ENCODE measurements around the gene RCAN2. TPM values are rescaled to one million over a fixed set of nuclear protein-coding genes. Genes with fewer than 3 reads are reported as not detected.

RCAN2 gene
- total RNA-seq, 1 experiment from 2014 or later: 0.05 TPM

GRCh38 chr6:46323966-46324622 is 167.2 kb downstream of the RCAN2 start:
- Histone ChIP-seq H3K27me3 (ENCODE audit: control insufficient read depth, insufficient read depth, low read length) (peaks cover 2% of the 10 kb centered on the region; the same call in 1 of the 2 replicates), H3K36me3 (ENCODE audit: control insufficient read depth, insufficient read depth, low read length) (no peaks in the 10 kb centered on the region; the same call in 1 of the 2 replicates), H3K9me3 (ENCODE audit: control insufficient read depth, insufficient read depth, low read depth, low read length) (no peaks in the 10 kb centered on the region), H3K27ac (ENCODE audit: low read length) (no peak overlapping the region), H3K4me1 (ENCODE audit: control insufficient read depth, insufficient read depth, low read length) (no peaks in the 10 kb centered on the region), H3K4me3 (ENCODE audit: low read depth in 2 of 2, low read length in 2 of 2) (no peak overlapping the region)
- ChIA-PET POLR2A (no interaction called here), CTCF (no interaction called here)
- no peak for ATAC-seq
- intact Hi-C loops (cut with micrococcal nuclease; ENCODE audit: unreplicated experiment) (no loop called here), in situ Hi-C loops (cut with HindIII; ENCODE audit: low pct_unique_long_range_greater_than_20kb, low sequenced_read_pairs) (no loop called here)
- TF ChIP-seq POLR2AphosphoS5 (IDR thresholded peaks at IDR 0.05; ENCODE audit: low read depth, low read length): no peak
- TF ChIP-seq REST (IDR thresholded peaks at IDR 0.05; ENCODE audit: insufficient read depth in 1 of 2, low read depth in 2 of 2, low read length in 1 of 2): no peak
- no peak for TF ChIP-seq TCF7L2 (IDR thresholded peaks at IDR 0.05; ENCODE audit: low read depth, low read length)
- TF ChIP-seq CTCF (IDR thresholded peaks at IDR 0.05): no peak
- TF ChIP-seq SIN3A (IDR thresholded peaks at IDR 0.05; ENCODE audit: borderline replicate concordance, insufficient read depth, low read depth, low read length): no peak
- BruUV-seq (replicated peaks): no TSS peak
- DNase-seq (ENCODE audit: low read depth, low spot score): no peak

GRCh38 chr6:46323312-46323965 is 167.8 kb downstream of the RCAN2 start:
- no peak for TF ChIP-seq POLR2AphosphoS5 (IDR thresholded peaks at IDR 0.05; ENCODE audit: low read depth, low read length)
- TF ChIP-seq TCF7L2 (IDR thresholded peaks at IDR 0.05; ENCODE audit: low read depth, low read length): no peak
- no peak for TF ChIP-seq REST (IDR thresholded peaks at IDR 0.05; ENCODE audit: insufficient read depth in 1 of 2, low read depth in 2 of 2, low read length in 1 of 2)
- no peak for TF ChIP-seq SIN3A (IDR thresholded peaks at IDR 0.05; ENCODE audit: borderline replicate concordance, insufficient read depth, low read depth, low read length)
- TF ChIP-seq CTCF (IDR thresholded peaks at IDR 0.05): no peak
- Histone ChIP-seq H3K4me3 (ENCODE audit: low read depth in 2 of 2, low read length in 2 of 2) (no peak overlapping the region), H3K36me3 (ENCODE audit: control insufficient read depth, insufficient read depth, low read length) (no peaks in the 10 kb centered on the region; the same call in 1 of the 2 replicates), H3K9me3 (ENCODE audit: control insufficient read depth, insufficient read depth, low read depth, low read length) (no peaks in the 10 kb centered on the region), H3K27ac (ENCODE audit: low read length) (no peak overlapping the region), H3K4me1 (ENCODE audit: control insufficient read depth, insufficient read depth, low read length) (no peaks in the 10 kb centered on the region), H3K27me3 (ENCODE audit: control insufficient read depth, insufficient read depth, low read length) (peaks cover 2% of the 10 kb centered on the region; the same call in 1 of the 2 replicates)
- in situ Hi-C loops (cut with HindIII; ENCODE audit: low pct_unique_long_range_greater_than_20kb, low sequenced_read_pairs) (no loop called here), intact Hi-C loops (cut with micrococcal nuclease; ENCODE audit: unreplicated experiment) (no loop called here)
- ATAC-seq (no peak), DNase-seq (ENCODE audit: low read depth, low spot score) (no peak)
- BruUV-seq (replicated peaks): no TSS peak
- CTCF ChIA-PET: no interaction called here
- POLR2A ChIA-PET: no interaction called here
